Naive thymus-derived CD8-positive, alpha-beta T cell (primary cell): ENCODE measurements around the gene ARRDC2. TPM values are rescaled to one million over a fixed set of nuclear protein-coding genes. Genes with fewer than 3 reads are reported as not detected.

Source experiments
- ATAC-seq, 2 donors: fragments of 150-1000 bp; cut with Tn5 transposase in 1 of 2; sonication (Bioruptor Pico), chemical (Tn5 transposase) in 1 of 2; 1 replicate in 1 of 2; 2 replicates in 1 of 2; pipeline ENCODE4 v1.10.0; 2021; ENCODE audit warnings: mild to moderate bottlenecking in 2 of 2, moderate library complexity in 2 of 2
- POLR2A ChIA-PET: fragments of 350-600 bp; sonication (Branson Sonifier 250); formaldehyde crosslinking; loops from one replicate; lab custom pipeline; 2021; ENCODE audit warnings: antibody characterized with exemption; lab: Charles Lee
- DNase-seq, 10 donors: peaks; one replicate each; pipeline versions ENCODE4 v3.0.0 to v3.0.0-alpha.2; 2020 to 2022
- H3K27ac Mint-ChIP-seq, 10 donors: one replicate each; pipeline ENCODE4 v1.8.0; 2020 to 2022; ENCODE audit warnings: mild to moderate bottlenecking in 10 of 10, mixed read lengths in 10 of 10, moderate library complexity in 4 of 10, inconsistent platforms in 1 of 10
- H3K27me3 Mint-ChIP-seq, 5 donors: one replicate each; pipeline ENCODE4 v1.8.0; 2021 to 2022; ENCODE audit warnings: mixed read lengths in 5 of 5
- H3K36me3 Mint-ChIP-seq, 3 donors: one replicate each; pipeline ENCODE4 v1.8.0; 2020 to 2022; ENCODE audit warnings: mixed read lengths in 3 of 3, mild to moderate bottlenecking in 2 of 3, inconsistent platforms in 1 of 3
- H3K4me1 Mint-ChIP-seq, 4 donors: one replicate each; pipeline ENCODE4 v1.8.0; 2021 to 2022; ENCODE audit warnings: mixed read lengths in 4 of 4
- H3K4me3 Mint-ChIP-seq, 10 donors: one replicate each; pipeline ENCODE4 v1.8.0; 2020 to 2022; ENCODE audit warnings: mild to moderate bottlenecking in 10 of 10, mixed read lengths in 10 of 10, moderate library complexity in 6 of 10, inconsistent platforms in 1 of 10
- H3K9me3 Mint-ChIP-seq, 9 donors: one replicate each; pipeline ENCODE4 v1.8.0; 2020 to 2022; ENCODE audit warnings: mixed read lengths in 9 of 9, mild to moderate bottlenecking in 3 of 9, inconsistent platforms in 1 of 9, moderate library complexity in 1 of 9
- polyA plus RNA-seq, 3 donors: library from polyadenylated mRNA; unstranded; fragments of 300-500 nt; fragmentation: Illumina TruSeq; gene quantifications; one replicate each; pipeline ENCODE4 v1.2.3, GENCODE V29; 2021
- total RNA-seq, 8 experiments: library from RNA in 2 of 8; stranded (reverse) in 2 of 8; gene quantifications; one replicate each; pipeline ENCODE4 v1.2.3 and lab custom pipeline; 2021 to 2026

ARRDC2 gene
- total RNA-seq (100 to 1,000 TPM; 164 to 177 TPM), polyA plus RNA-seq (10 to 100 TPM; 29.5 to 56.4 (median 36.1) TPM), total RNA-seq (lab: John Stamatoyannopoulos, UW) (62.8 to 387 (median 334) reads per million in 6 experiments)

GRCh38 chr19:18007917-18008673 lies at the start of gene ARRDC2:
TSS of gene ARRDC2 (plus strand) at chr19:18008170. CDS start at chr19:18008311, 141 bp downstream.
- ATAC-seq, result peak; percentile 77 to 80
- Mint-ChIP-seq H3K27me3 (no peaks in the 10 kb centered on the region), H3K36me3 (peaks cover 2 to 41% (median 10%) of the 10 kb centered on the region in 3 donors), H3K4me3 (peak within 1 kb of the TSS; percentile 84 to 98 (median 93)), H3K9me3 (peaks cover 0 to 3% (median 0%) of the 10 kb centered on the region in 9 donors), H3K27ac (peak within 1 kb of the TSS; percentile 68 to 99 (median 96)), H3K4me1 (peaks cover 16 to 50% (median 35%) of the 10 kb centered on the region in 4 donors)
- DNase-seq, result peak; percentile 86 to 95 (median 90)
- POLR2A ChIA-PET, result interaction anchor here (0.5 to 14.4 kb wide), 30 partner anchors 8 to 1590 kb away, joined by 3 to 267 read pairs (median 5); partner anchors contain the start of genes CCDC124, IL12RB1, JUND and MAST3

- no peak for ATAC-seq
- Mint-ChIP-seq H3K27ac (no peak overlapping the region), H3K4me1 (peaks cover 5 to 19% (median 9%) of the 10 kb centered on the region in 4 donors), H3K27me3 (peaks cover 10 to 58% (median 30%) of the 10 kb centered on the region in 5 donors), H3K36me3 (peaks cover 0 to 2% (median 0%) of the 10 kb centered on the region in 3 donors), H3K4me3 (no peak overlapping the region), H3K9me3 (no peaks in the 10 kb centered on the region)
- POLR2A ChIA-PET, result no interaction called here
- no peak for DNase-seq
Measured at GRCh38 chr19:17963936-17964691, 43.9 kb upstream of the ARRDC2 start.

- H3K36me3 Mint-ChIP-seq, result peaks cover 0 to 2% (median 0%) of the 10 kb centered on the region in 3 donors
- ATAC-seq, result no peak
- H3K27ac Mint-ChIP-seq, result no peak overlapping the region
- peaks cover 10 to 62% (median 34%) of the 10 kb centered on the region in 5 donors for H3K27me3 Mint-ChIP-seq
- POLR2A ChIA-PET, result interaction anchor here (0.7 to 1.6 kb wide), 2 partner anchors 22 to 33 kb away, joined by 4 read pairs; partner anchors contain the start of gene CCDC124
- peaks cover 5 to 19% (median 10%) of the 10 kb centered on the region in 4 donors for H3K4me1 Mint-ChIP-seq
- peak overlapping the region in 2 of 10 donors; percentile 68 to 77 for H3K4me3 Mint-ChIP-seq
- no peak for DNase-seq
- H3K9me3 Mint-ChIP-seq, result no peaks in the 10 kb centered on the region
Measured at GRCh38 chr19:17965370-17966128, 42.4 kb upstream of the ARRDC2 start.

- Mint-ChIP-seq H3K27ac (peak overlapping the region in 2 of 10 donors; percentile 35 to 56), H3K4me3 (peak overlapping the region in 5 of 10 donors; percentile 66 to 85 (median 74)), H3K27me3 (peaks cover 10 to 62% (median 34%) of the 10 kb centered on the region in 5 donors), H3K4me1 (peaks cover 5 to 19% (median 10%) of the 10 kb centered on the region in 4 donors), H3K9me3 (no peaks in the 10 kb centered on the region), H3K36me3 (peaks cover 0 to 2% (median 0%) of the 10 kb centered on the region in 3 donors)
- POLR2A ChIA-PET, result interaction anchor here (0.7 to 1.6 kb wide), 2 partner anchors 11 to 34 kb away, joined by 4 to 10 read pairs; partner anchors contain the start of gene CCDC124
- DNase-seq, result no peak
- ATAC-seq, result no peak
Measured at GRCh38 chr19:17966129-17966483, 41.9 kb upstream of the ARRDC2 start.

- H3K27ac Mint-ChIP-seq, result peak within 1 kb of the TSS in 5 of 10 donors; percentile 31 to 85 (median 45)
- H3K9me3 Mint-ChIP-seq, result no peaks in the 10 kb centered on the region
- no peak for DNase-seq
- peak in 1 of 2 donors; percentile 44 for ATAC-seq
- H3K4me3 Mint-ChIP-seq, result peak within 1 kb of the TSS; percentile 55 to 86 (median 78)
- H3K4me1 Mint-ChIP-seq, result peaks cover 5 to 19% (median 10%) of the 10 kb centered on the region in 4 donors
- POLR2A ChIA-PET, result interaction anchor here (0.7 to 1.6 kb wide), 2 partner anchors 11 to 34 kb away, joined by 4 to 10 read pairs; partner anchors contain the start of gene CCDC124
- H3K36me3 Mint-ChIP-seq, result peaks cover 0 to 2% (median 0%) of the 10 kb centered on the region in 3 donors
- H3K27me3 Mint-ChIP-seq, result peaks cover 10 to 62% (median 34%) of the 10 kb centered on the region in 5 donors
Measured at GRCh38 chr19:17966550-17967256, 41.3 kb upstream of the ARRDC2 start, which contains the start of gene KCNN1. TSS of gene KCNN1 (plus strand) at chr19:17967107. CDS start at chr19:17973889, 6,782 bp downstream.

GRCh38 chr19:17967257-17968051 lies 40.5 kb upstream of the ARRDC2 start:
- peaks cover 5 to 19% (median 10%) of the 10 kb centered on the region in 4 donors for H3K4me1 Mint-ChIP-seq
- H3K27ac Mint-ChIP-seq, result peak overlapping the region in 4 of 10 donors; percentile 18 to 85 (median 36)
- H3K4me3 Mint-ChIP-seq, result peak overlapping the region; percentile 48 to 81 (median 67)
- peaks cover 0 to 2% (median 0%) of the 10 kb centered on the region in 3 donors for H3K36me3 Mint-ChIP-seq
- no peaks in the 10 kb centered on the region for H3K9me3 Mint-ChIP-seq
- DNase-seq (no peak), ATAC-seq (peak in 1 of 2 donors; percentile 17)
- peaks cover 10 to 58% (median 34%) of the 10 kb centered on the region in 5 donors for H3K27me3 Mint-ChIP-seq
- POLR2A ChIA-PET, result interaction anchor here (1.6 kb wide), 1 partner anchor 35 kb away, joined by 4 read pairs; the partner anchor contains the start of gene CCDC124

- Mint-ChIP-seq H3K36me3 (peaks cover 0 to 2% (median 0%) of the 10 kb centered on the region in 3 donors), H3K9me3 (no peaks in the 10 kb centered on the region), H3K4me3 (no peak overlapping the region), H3K4me1 (peaks cover 5 to 19% (median 10%) of the 10 kb centered on the region in 4 donors), H3K27me3 (peaks cover 10 to 56% (median 34%) of the 10 kb centered on the region in 5 donors), H3K27ac (no peak overlapping the region)
- DNase-seq (no peak), ATAC-seq (no peak)
- POLR2A ChIA-PET, result interaction anchor here (1.0 kb wide), 1 partner anchor 15 kb away, joined by 3 read pairs; no protein-coding TSS in a partner anchor
Measured at GRCh38 chr19:17968362-17968761, 39.6 kb upstream of the ARRDC2 start.

GRCh38 chr19:17969096-17969792 lies 38.7 kb upstream of the ARRDC2 start:
- Mint-ChIP-seq H3K4me3 (no peak overlapping the region), H3K9me3 (no peaks in the 10 kb centered on the region), H3K4me1 (peaks cover 5 to 19% (median 10%) of the 10 kb centered on the region in 4 donors), H3K36me3 (peaks cover 0 to 2% (median 0%) of the 10 kb centered on the region in 3 donors), H3K27me3 (peaks cover 10 to 48% (median 33%) of the 10 kb centered on the region in 5 donors), H3K27ac (no peak overlapping the region)
- no peak for ATAC-seq
- DNase-seq, result no peak
- POLR2A ChIA-PET, result interaction anchor here (1.0 kb wide), 1 partner anchor 16 kb away, joined by 3 read pairs; no protein-coding TSS in a partner anchor

- Mint-ChIP-seq H3K4me1 (peaks cover 3 to 4% (median 3%) of the 10 kb centered on the region in 4 donors), H3K4me3 (no peak overlapping the region), H3K27ac (peak overlapping the region in 1 of 10 donors; percentile 6), H3K27me3 (peaks cover 2 to 22% (median 9%) of the 10 kb centered on the region in 5 donors), H3K9me3 (no peaks in the 10 kb centered on the region), H3K36me3 (no peaks in the 10 kb centered on the region)
- no peak for ATAC-seq
- POLR2A ChIA-PET, result interaction anchor here (0.5 kb wide), 1 partner anchor 22 kb away, joined by 4 read pairs; no protein-coding TSS in a partner anchor
- no peak for DNase-seq
Measured at GRCh38 chr19:17972230-17972629, 35.7 kb upstream of the ARRDC2 start.

- no peak for DNase-seq
- no peak overlapping the region for H3K4me3 Mint-ChIP-seq
- POLR2A ChIA-PET, result no interaction called here
- no peaks in the 10 kb centered on the region for H3K36me3 Mint-ChIP-seq
- ATAC-seq, result no peak
- no peaks in the 10 kb centered on the region for H3K9me3 Mint-ChIP-seq
- peaks cover 0 to 2% (median 0%) of the 10 kb centered on the region in 4 donors for H3K4me1 Mint-ChIP-seq
- H3K27me3 Mint-ChIP-seq, result peaks cover 0 to 13% (median 3%) of the 10 kb centered on the region in 5 donors
- no peak overlapping the region for H3K27ac Mint-ChIP-seq
Measured at GRCh38 chr19:17973759-17974158, 34.2 kb upstream of the ARRDC2 start.
